Measurements from ENCODE around the gene SLC9A4. TPM values are rescaled to one million over a fixed set of nuclear protein-coding genes. Genes with fewer than 3 reads are reported as not detected.

SLC9A4 gene
- polyA plus RNA-seq, 1 donor from 2014 or later: 0.15 TPM

GRCh38 chr2:102538491-102538890 lies 65.5 kb downstream of the SLC9A4 start:
- Histone ChIP-seq H3K9me2 (ENCODE audit: insufficient read depth, low read length) (no peaks in the 10 kb centered on the region), H3F3A (ENCODE audit: insufficient read depth, low read length, poor library complexity, severe bottlenecking) (no peaks in the 10 kb centered on the region), H4K20me1 (ENCODE audit: insufficient read depth) (no peaks in the 10 kb centered on the region), H3K36me3 (ENCODE audit: insufficient read depth, low read length) (no peaks in the 10 kb centered on the region), H2AFZ (ENCODE audit: low read depth, low read length) (no peak overlapping the region), H3K9ac (ENCODE audit: low read length) (no peak overlapping the region), H3K4me3 (ENCODE audit: low read length) (no peak overlapping the region), H3K4me2 (ENCODE audit: low read length) (no peak overlapping the region), H3K27ac (ENCODE audit: low read length) (no peak overlapping the region), H3K9me3 (ENCODE audit: low read length) (no peaks in the 10 kb centered on the region), H3K27me3 (ENCODE audit: insufficient read depth, low read depth, low read length) (no peaks in the 10 kb centered on the region), H3K79me2 (replicated peaks; ENCODE audit: insufficient read depth, low read length) (no peaks in the 10 kb centered on the region)
- TF ChIP-seq RAD21 (conservative IDR thresholded peaks at IDR 0.05) (no peak), TAF1 (IDR thresholded peaks at IDR 0.05; ENCODE audit: low read depth) (no peak), MXI1 (conservative IDR thresholded peaks at IDR 0.05; ENCODE audit: poor library complexity, severe bottlenecking) (no peak), SMC3 (conservative IDR thresholded peaks at IDR 0.05; ENCODE audit: poor library complexity) (no peak)
- TF ChIP-seq, protein P1, sequence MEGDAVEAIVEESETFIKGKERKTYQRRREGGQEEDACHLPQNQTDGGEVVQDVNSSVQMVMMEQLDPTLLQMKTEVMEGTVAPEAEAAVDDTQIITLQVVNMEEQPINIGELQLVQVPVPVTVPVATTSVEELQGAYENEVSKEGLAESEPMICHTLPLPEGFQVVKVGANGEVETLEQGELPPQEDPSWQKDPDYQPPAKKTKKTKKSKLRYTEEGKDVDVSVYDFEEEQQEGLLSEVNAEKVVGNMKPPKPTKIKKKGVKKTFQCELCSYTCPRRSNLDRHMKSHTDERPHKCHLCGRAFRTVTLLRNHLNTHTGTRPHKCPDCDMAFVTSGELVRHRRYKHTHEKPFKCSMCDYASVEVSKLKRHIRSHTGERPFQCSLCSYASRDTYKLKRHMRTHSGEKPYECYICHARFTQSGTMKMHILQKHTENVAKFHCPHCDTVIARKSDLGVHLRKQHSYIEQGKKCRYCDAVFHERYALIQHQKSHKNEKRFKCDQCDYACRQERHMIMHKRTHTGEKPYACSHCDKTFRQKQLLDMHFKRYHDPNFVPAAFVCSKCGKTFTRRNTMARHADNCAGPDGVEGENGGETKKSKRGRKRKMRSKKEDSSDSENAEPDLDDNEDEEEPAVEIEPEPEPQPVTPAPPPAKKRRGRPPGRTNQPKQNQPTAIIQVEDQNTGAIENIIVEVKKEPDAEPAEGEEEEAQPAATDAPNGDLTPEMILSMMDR (IDR thresholded peaks at IDR 0.05; ENCODE audit: poor library complexity, severe bottlenecking): no peak

DNA sequence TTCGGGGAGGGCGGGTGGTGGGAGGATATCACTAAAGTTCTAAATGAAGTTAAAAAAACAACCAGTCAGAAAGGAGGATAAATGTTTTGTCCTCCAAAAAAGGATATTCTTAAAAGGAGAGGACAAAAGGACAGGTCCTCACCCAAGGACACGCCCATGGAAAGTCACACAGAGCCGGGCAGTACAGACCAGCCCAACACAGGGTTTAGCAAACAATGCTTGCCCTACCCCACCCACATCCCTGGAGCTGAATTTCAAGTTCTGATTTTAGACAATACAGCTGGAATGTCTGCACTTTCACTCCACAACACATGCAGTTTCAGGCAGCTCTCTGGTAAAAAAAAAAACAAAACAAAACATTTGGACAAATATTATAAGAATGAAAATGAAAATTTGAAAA lies 67.9 kb downstream of the SLC9A4 start:
- Histone ChIP-seq H3K27me3 (ENCODE audit: insufficient read depth, low read depth, low read length) (no peaks in the 10 kb centered on the region), H3K9me2 (ENCODE audit: insufficient read depth, low read length) (no peaks in the 10 kb centered on the region), H3K27ac (ENCODE audit: low read length) (no peak overlapping the region), H3K4me3 (ENCODE audit: low read length) (no peak overlapping the region), H2AFZ (ENCODE audit: low read depth, low read length) (no peak overlapping the region), H3K9me3 (ENCODE audit: low read length) (no peaks in the 10 kb centered on the region), H3K79me2 (replicated peaks; ENCODE audit: insufficient read depth, low read length) (no peaks in the 10 kb centered on the region), H3K36me3 (ENCODE audit: insufficient read depth, low read length) (no peaks in the 10 kb centered on the region), H3F3A (ENCODE audit: insufficient read depth, low read length, poor library complexity, severe bottlenecking) (no peaks in the 10 kb centered on the region), H3K4me2 (ENCODE audit: low read length) (no peak overlapping the region), H3K9ac (ENCODE audit: low read length) (no peak overlapping the region), H4K20me1 (ENCODE audit: insufficient read depth) (no peaks in the 10 kb centered on the region)
- TF ChIP-seq EP300 (conservative IDR thresholded peaks at IDR 0.05; ENCODE audit: poor library complexity, severe bottlenecking) (no peak), EZH2 (IDR thresholded peaks at IDR 0.05; ENCODE audit: borderline replicate concordance, insufficient read depth, low read length, poor library complexity, severe bottlenecking) (no peak), RAD21 (conservative IDR thresholded peaks at IDR 0.05) (no peak), TAF1 (IDR thresholded peaks at IDR 0.05; ENCODE audit: low read depth) (no peak), SMC3 (conservative IDR thresholded peaks at IDR 0.05; ENCODE audit: poor library complexity) (no peak), POLR2AphosphoS5 (IDR thresholded peaks at IDR 0.05) (no peak), MXI1 (conservative IDR thresholded peaks at IDR 0.05; ENCODE audit: poor library complexity, severe bottlenecking) (no peak)
- TF ChIP-seq, protein P1 (IDR thresholded peaks at IDR 0.05; ENCODE audit: poor library complexity, severe bottlenecking): no peak
- TF ChIP-seq, protein P2, sequence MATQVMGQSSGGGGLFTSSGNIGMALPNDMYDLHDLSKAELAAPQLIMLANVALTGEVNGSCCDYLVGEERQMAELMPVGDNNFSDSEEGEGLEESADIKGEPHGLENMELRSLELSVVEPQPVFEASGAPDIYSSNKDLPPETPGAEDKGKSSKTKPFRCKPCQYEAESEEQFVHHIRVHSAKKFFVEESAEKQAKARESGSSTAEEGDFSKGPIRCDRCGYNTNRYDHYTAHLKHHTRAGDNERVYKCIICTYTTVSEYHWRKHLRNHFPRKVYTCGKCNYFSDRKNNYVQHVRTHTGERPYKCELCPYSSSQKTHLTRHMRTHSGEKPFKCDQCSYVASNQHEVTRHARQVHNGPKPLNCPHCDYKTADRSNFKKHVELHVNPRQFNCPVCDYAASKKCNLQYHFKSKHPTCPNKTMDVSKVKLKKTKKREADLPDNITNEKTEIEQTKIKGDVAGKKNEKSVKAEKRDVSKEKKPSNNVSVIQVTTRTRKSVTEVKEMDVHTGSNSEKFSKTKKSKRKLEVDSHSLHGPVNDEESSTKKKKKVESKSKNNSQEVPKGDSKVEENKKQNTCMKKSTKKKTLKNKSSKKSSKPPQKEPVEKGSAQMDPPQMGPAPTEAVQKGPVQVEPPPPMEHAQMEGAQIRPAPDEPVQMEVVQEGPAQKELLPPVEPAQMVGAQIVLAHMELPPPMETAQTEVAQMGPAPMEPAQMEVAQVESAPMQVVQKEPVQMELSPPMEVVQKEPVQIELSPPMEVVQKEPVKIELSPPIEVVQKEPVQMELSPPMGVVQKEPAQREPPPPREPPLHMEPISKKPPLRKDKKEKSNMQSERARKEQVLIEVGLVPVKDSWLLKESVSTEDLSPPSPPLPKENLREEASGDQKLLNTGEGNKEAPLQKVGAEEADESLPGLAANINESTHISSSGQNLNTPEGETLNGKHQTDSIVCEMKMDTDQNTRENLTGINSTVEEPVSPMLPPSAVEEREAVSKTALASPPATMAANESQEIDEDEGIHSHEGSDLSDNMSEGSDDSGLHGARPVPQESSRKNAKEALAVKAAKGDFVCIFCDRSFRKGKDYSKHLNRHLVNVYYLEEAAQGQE (IDR thresholded peaks at IDR 0.05; ENCODE audit: borderline replicate concordance): no peak
